Effector memory CD4-positive, alpha-beta T cell (primary cell): Measurements from ENCODE around the gene P2RY13.

ENCODE experiments used
- DNase-seq, 3 donors: peaks; one replicate each; pipeline ENCODE4 v3.0.0-alpha.2; 2020
- H3K27ac ChIP-seq: 2 replicates; pipeline ENCODE4 v1.7.0; 2013; ENCODE audit warnings: mild to moderate bottlenecking, low read length, moderate library complexity; ENCODE audit not compliant: insufficient read depth, poor library complexity, severe bottlenecking
- H3K27me3 ChIP-seq: replicated peaks from 2 replicates; pipeline ENCODE4 v1.7.0; 2013; ENCODE audit warnings: mild to moderate bottlenecking, low read length; ENCODE audit not compliant: insufficient read depth, control insufficient read depth, poor library complexity, severe bottlenecking
- H3K36me3 ChIP-seq: 2 replicates; pipeline ENCODE4 v1.7.0; 2013; ENCODE audit warnings: mild to moderate bottlenecking, low read length, moderate library complexity; ENCODE audit not compliant: control insufficient read depth, insufficient read depth
- H3K4me1 ChIP-seq: 2 replicates; pipeline ENCODE4 v1.7.0; 2013; ENCODE audit warnings: low read length, mild to moderate bottlenecking; ENCODE audit not compliant: control insufficient read depth, insufficient read depth, poor library complexity, severe bottlenecking
- H3K4me3 ChIP-seq: 2 replicates; pipeline ENCODE4 v1.7.0; 2013; ENCODE audit warnings: low read length, low read depth, mild to moderate bottlenecking; ENCODE audit not compliant: insufficient read depth, poor library complexity, severe bottlenecking
- H3K9me3 ChIP-seq: 2 replicates; pipeline ENCODE4 v1.7.0; 2013; ENCODE audit warnings: mild to moderate bottlenecking, low read length, moderate library complexity; ENCODE audit not compliant: control insufficient read depth

P2RY13 gene

GRCh38 chr3:151322511-151322910, 6.8 kb downstream of the P2RY13 start:
- H3K27ac ChIP-seq: no peak overlapping the region
- no peaks in the 10 kb centered on the region for H3K4me1 ChIP-seq
- no peak overlapping the region for H3K4me3 ChIP-seq
- H3K27me3 ChIP-seq: no peaks in the 10 kb centered on the region
- no peaks in the 10 kb centered on the region for H3K9me3 ChIP-seq
- no peak for DNase-seq
- H3K36me3 ChIP-seq: no peaks in the 10 kb centered on the region

GRCh38 chr3:151321526-151321925, 7.8 kb downstream of the P2RY13 start:
- H3K27me3 ChIP-seq: no peaks in the 10 kb centered on the region

GRCh38 chr3:151320131-151320530, 9.2 kb downstream of the P2RY13 start:
- Histone ChIP-seq H3K4me1 (no peaks in the 10 kb centered on the region), H3K27ac (no peak overlapping the region)

More at GRCh38 chr3:151321526-151321925, 7.8 kb downstream of the P2RY13 start:
- Histone ChIP-seq H3K4me3 (no peak overlapping the region), H3K27ac (no peak overlapping the region), H3K36me3 (no peaks in the 10 kb centered on the region), H3K9me3 (no peaks in the 10 kb centered on the region), H3K4me1 (no peaks in the 10 kb centered on the region)
- DNase-seq: no peak

GRCh38 chr3:151319628-151320027, 9.7 kb downstream of the P2RY13 start:
- no peaks in the 10 kb centered on the region for H3K9me3 ChIP-seq
- no peak for DNase-seq
- H3K4me3 ChIP-seq: no peak overlapping the region
- H3K27me3 ChIP-seq: no peaks in the 10 kb centered on the region
- no peak overlapping the region for H3K27ac ChIP-seq
- no peaks in the 10 kb centered on the region for H3K36me3 ChIP-seq
- no peaks in the 10 kb centered on the region for H3K4me1 ChIP-seq

More at GRCh38 chr3:151320131-151320530, 9.2 kb downstream of the P2RY13 start:
- Histone ChIP-seq H3K27me3 (no peaks in the 10 kb centered on the region), H3K4me3 (no peak overlapping the region), H3K36me3 (no peaks in the 10 kb centered on the region), H3K9me3 (no peaks in the 10 kb centered on the region)
- DNase-seq: no peak

GRCh38 chr3:151318991-151319390, 10.4 kb downstream of the P2RY13 start:
- DNase-seq: no peak
- Histone ChIP-seq H3K27me3 (no peaks in the 10 kb centered on the region), H3K4me3 (no peak overlapping the region), H3K9me3 (no peaks in the 10 kb centered on the region), H3K27ac (no peak overlapping the region), H3K36me3 (no peaks in the 10 kb centered on the region), H3K4me1 (no peaks in the 10 kb centered on the region)

- no peak overlapping the region for H3K4me3 ChIP-seq
- H3K27ac ChIP-seq: no peak overlapping the region
- H3K9me3 ChIP-seq: no peaks in the 10 kb centered on the region
- no peak for DNase-seq
- no peaks in the 10 kb centered on the region for H3K36me3 ChIP-seq
- H3K4me1 ChIP-seq: no peaks in the 10 kb centered on the region
- no peaks in the 10 kb centered on the region for H3K27me3 ChIP-seq
Measured at GRCh38 chr3:151318313-151318712, 11.0 kb downstream of the P2RY13 start.

- Histone ChIP-seq H3K27ac (no peak within 1 kb of the TSS), H3K4me3 (no peak within 1 kb of the TSS), H3K36me3 (no peaks in the 10 kb centered on the region), H3K4me1 (no peaks in the 10 kb centered on the region), H3K9me3 (no peaks in the 10 kb centered on the region), H3K27me3 (no peaks in the 10 kb centered on the region)
- no peak for DNase-seq
Measured at GRCh38 chr3:151316267-151316991, 12.9 kb downstream of the P2RY13 start, which contains the start of gene GPR87. GPR87 (minus strand) TSS chr3:151316820; CDS start chr3:151300100, 16,720 bp downstream.

GRCh38 chr3:151315846-151316245, 13.5 kb downstream of the P2RY13 start:
- Histone ChIP-seq H3K9me3 (no peaks in the 10 kb centered on the region), H3K27ac (no peak overlapping the region), H3K4me3 (no peak overlapping the region)

GRCh38 chr3:151315136-151315535, 14.2 kb downstream of the P2RY13 start:
- no peak overlapping the region for H3K4me3 ChIP-seq
- no peaks in the 10 kb centered on the region for H3K9me3 ChIP-seq
- H3K36me3 ChIP-seq: no peaks in the 10 kb centered on the region
- no peaks in the 10 kb centered on the region for H3K27me3 ChIP-seq
- H3K4me1 ChIP-seq: no peaks in the 10 kb centered on the region
- DNase-seq: no peak
- H3K27ac ChIP-seq: no peak overlapping the region

More at GRCh38 chr3:151315846-151316245, 13.5 kb downstream of the P2RY13 start:
- H3K27me3 ChIP-seq: no peaks in the 10 kb centered on the region
- H3K36me3 ChIP-seq: no peaks in the 10 kb centered on the region
- DNase-seq: no peak
- H3K4me1 ChIP-seq: no peaks in the 10 kb centered on the region

GRCh38 chr3:151314593-151314992, 14.8 kb downstream of the P2RY13 start:
- no peaks in the 10 kb centered on the region for H3K4me1 ChIP-seq
- no peak overlapping the region for H3K27ac ChIP-seq
- no peaks in the 10 kb centered on the region for H3K36me3 ChIP-seq
- no peak for DNase-seq
- H3K27me3 ChIP-seq: no peaks in the 10 kb centered on the region
- no peaks in the 10 kb centered on the region for H3K9me3 ChIP-seq
- no peak overlapping the region for H3K4me3 ChIP-seq
